Panc1 (cell line): ENCODE data around the gene ZBTB34.

Source experiments
- POLR2AphosphoS5 ChIP-seq: IDR thresholded peaks from 2 replicates; pipeline ENCODE4 v1.6.1; 2012; ENCODE audit warnings: mild to moderate bottlenecking, low read depth, low read length, moderate library complexity
- REST ChIP-seq, 2 experiments: IDR thresholded peaks; 2 replicates each; pipeline ENCODE4 v1.6.1; 2011 to 2012; ENCODE audit warnings: low read depth in 2 of 2, control low read depth in 1 of 2, low read length in 1 of 2, mild to moderate bottlenecking in 1 of 2, moderate library complexity in 1 of 2; ENCODE audit not compliant: insufficient read depth in 1 of 2
- TCF7L2 ChIP-seq: IDR thresholded peaks from 2 replicates; pipeline ENCODE4 v1.6.1; 2011; ENCODE audit warnings: mild to moderate bottlenecking, low read depth, low read length, inconsistent platforms
- TF ChIP-seq, protein P1 (sequence below): fragments of 450-650 bp; IDR thresholded peaks from 2 replicates; pipeline ENCODE4 v1.5.1; 2017; ENCODE audit warnings: mild to moderate bottlenecking

GRCh38 chr9:126827227-126827626 is 33.2 kb upstream of the ZBTB34 start:
- TF ChIP-seq, protein P1, sequence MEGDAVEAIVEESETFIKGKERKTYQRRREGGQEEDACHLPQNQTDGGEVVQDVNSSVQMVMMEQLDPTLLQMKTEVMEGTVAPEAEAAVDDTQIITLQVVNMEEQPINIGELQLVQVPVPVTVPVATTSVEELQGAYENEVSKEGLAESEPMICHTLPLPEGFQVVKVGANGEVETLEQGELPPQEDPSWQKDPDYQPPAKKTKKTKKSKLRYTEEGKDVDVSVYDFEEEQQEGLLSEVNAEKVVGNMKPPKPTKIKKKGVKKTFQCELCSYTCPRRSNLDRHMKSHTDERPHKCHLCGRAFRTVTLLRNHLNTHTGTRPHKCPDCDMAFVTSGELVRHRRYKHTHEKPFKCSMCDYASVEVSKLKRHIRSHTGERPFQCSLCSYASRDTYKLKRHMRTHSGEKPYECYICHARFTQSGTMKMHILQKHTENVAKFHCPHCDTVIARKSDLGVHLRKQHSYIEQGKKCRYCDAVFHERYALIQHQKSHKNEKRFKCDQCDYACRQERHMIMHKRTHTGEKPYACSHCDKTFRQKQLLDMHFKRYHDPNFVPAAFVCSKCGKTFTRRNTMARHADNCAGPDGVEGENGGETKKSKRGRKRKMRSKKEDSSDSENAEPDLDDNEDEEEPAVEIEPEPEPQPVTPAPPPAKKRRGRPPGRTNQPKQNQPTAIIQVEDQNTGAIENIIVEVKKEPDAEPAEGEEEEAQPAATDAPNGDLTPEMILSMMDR, result no peak
- TF ChIP-seq POLR2AphosphoS5, result no peak
- no peak for TF ChIP-seq TCF7L2
- no peak for TF ChIP-seq REST (IDR thresholded peaks at IDR 0.05; ENCODE audit: insufficient read depth in 1 of 2, low read depth in 2 of 2, low read length in 1 of 2)
